AG04449 (cell line): ENCODE measurements around the gene LRRC59.

ENCODE experiments used
- CTCF ChIA-PET: fragments of 350-600 bp; formaldehyde crosslinking; extraction: SDS; loops from one replicate; lab custom pipeline; 2021; ENCODE audit warnings: antibody characterized with exemption; lab: Yijun Ruan, JAX
- POLR2A ChIA-PET: fragments of 400-600, 350-600 bp; formaldehyde crosslinking; extraction: SDS; loops from one replicate; lab custom pipeline; 2020; ENCODE audit warnings: antibody characterized with exemption, inconsistent platforms; lab: Yijun Ruan, JAX
- DNase-seq: peaks from one replicate; pipeline ENCODE4 v3.0.0-alpha.2; 2010; ENCODE audit warnings: low read depth, low spot score
- H3K4me3 ChIP-seq: 2 replicates; pipeline ENCODE4 v1.5.1; 2011; ENCODE audit warnings: low read depth, mild to moderate bottlenecking, control low read depth, low read length
- TF ChIP-seq, protein P1 (sequence below): IDR thresholded peaks from one replicate; pipeline ENCODE4 v1.5.1; 2011; ENCODE audit warnings: mild to moderate bottlenecking, moderate library complexity, low read length, control low read depth, inconsistent platforms; ENCODE audit not compliant: insufficient read depth; ENCODE audit errors: missing control alignments

The LRRC59 gene

DNA sequence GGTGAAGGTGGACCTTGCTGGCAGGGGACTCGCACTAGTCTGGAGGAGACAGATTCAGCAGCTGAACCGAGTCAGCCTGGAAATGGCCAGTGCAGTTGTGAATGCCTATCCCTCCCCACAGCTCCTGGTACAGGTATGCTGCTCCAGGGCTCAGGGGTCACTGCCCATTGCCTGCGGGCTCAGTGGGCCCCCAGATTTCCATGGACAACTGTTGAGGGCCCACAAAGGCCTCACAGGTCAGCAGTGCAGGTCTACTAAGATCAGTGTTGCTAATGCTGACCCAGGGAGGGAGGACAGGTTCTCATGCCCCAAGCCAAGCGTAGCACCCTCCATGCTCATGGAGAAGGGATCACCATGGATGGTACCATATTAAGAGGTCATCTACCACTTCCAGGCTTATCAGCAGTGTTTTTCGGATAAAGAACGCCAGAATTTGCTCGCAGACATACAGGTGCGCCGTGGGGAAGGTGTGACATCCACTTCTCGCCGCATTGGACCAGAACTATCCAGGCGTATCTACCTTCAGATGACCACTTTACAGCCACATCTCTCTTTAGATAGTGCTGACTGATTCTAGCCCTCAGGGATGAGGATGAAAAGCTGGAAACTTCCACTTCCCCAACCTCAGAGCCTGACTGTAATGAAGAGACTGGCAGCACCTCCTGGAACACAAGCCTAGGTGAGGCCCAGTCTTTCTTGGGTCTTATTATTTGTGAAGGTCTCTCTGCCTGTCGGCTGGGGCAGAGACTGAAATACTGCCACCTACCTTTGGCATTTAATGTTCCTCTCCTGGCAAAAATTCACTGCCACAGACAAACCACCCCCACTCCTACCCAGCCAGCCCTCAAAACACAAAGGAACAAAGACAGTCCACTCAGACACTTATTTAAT, 16.7 kb downstream of the LRRC59 start:
- ChIA-PET CTCF (interaction anchor here (0.8 to 12.6 kb wide), 4 partner anchors 10 to 19 kb away, joined by 3 to 139 read pairs (median 5); partner anchors contain the start of gene LRRC59), POLR2A (interaction anchor here (1.2 to 1.7 kb wide), 2 partner anchors 11 to 16 kb away, joined by 7 to 9 read pairs; partner anchors contain the start of gene LRRC59)
- TF ChIP-seq, protein P1, sequence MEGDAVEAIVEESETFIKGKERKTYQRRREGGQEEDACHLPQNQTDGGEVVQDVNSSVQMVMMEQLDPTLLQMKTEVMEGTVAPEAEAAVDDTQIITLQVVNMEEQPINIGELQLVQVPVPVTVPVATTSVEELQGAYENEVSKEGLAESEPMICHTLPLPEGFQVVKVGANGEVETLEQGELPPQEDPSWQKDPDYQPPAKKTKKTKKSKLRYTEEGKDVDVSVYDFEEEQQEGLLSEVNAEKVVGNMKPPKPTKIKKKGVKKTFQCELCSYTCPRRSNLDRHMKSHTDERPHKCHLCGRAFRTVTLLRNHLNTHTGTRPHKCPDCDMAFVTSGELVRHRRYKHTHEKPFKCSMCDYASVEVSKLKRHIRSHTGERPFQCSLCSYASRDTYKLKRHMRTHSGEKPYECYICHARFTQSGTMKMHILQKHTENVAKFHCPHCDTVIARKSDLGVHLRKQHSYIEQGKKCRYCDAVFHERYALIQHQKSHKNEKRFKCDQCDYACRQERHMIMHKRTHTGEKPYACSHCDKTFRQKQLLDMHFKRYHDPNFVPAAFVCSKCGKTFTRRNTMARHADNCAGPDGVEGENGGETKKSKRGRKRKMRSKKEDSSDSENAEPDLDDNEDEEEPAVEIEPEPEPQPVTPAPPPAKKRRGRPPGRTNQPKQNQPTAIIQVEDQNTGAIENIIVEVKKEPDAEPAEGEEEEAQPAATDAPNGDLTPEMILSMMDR, result no peak
- H3K4me3 ChIP-seq, result no peak overlapping the region
- no peak for DNase-seq

DNA sequence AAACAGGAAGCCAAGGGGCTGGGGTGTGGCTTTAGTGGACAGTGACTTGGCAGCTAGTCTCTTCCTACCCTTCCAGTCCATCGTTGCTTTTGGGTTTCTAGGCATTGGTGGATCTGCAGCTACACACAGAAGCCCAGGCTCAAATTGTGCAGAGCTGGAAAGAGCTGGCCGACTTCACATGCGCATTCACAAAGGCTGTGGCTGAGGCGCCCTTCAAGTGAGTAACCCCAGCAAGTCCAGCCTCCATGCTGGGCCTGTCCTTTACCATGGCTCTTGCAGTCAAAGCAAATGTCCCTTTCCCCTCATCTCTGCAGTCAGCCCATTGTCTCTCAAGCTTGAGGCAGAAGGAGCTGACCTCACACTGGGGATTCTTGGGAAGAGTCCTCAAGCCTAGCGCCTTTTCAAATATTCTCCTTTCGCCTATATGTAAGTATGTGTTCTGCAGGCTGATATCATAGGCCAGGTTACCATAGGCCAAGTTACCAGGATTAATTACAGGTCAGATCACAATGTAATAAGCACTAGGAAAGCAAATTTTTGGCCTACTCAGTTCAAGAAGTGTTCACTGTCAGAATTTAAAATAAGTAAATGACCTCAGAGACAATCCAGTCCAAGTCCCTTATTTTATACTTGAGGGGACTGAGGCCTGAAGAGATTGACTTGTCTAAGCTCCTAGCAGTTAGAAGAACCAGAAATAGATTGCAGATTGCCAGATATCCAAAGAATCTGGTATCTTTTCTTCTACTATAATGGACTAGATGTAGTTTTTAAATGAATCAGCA, 17.8 kb downstream of the LRRC59 start:
- CTCF ChIA-PET, result interaction anchor here (0.8 to 12.6 kb wide), 3 partner anchors 17 to 18 kb away, joined by 3 to 139 read pairs (median 4); partner anchors contain the start of gene LRRC59
- POLR2A ChIA-PET, result interaction anchor here (0.6 to 1.2 kb wide), 2 partner anchors 9 to 12 kb away, joined by 5 to 7 read pairs; no protein-coding TSS in a partner anchor
- TF ChIP-seq, protein P1, result no peak
- H3K4me3 ChIP-seq, result no peak overlapping the region
- DNase-seq, result no peak

DNA sequence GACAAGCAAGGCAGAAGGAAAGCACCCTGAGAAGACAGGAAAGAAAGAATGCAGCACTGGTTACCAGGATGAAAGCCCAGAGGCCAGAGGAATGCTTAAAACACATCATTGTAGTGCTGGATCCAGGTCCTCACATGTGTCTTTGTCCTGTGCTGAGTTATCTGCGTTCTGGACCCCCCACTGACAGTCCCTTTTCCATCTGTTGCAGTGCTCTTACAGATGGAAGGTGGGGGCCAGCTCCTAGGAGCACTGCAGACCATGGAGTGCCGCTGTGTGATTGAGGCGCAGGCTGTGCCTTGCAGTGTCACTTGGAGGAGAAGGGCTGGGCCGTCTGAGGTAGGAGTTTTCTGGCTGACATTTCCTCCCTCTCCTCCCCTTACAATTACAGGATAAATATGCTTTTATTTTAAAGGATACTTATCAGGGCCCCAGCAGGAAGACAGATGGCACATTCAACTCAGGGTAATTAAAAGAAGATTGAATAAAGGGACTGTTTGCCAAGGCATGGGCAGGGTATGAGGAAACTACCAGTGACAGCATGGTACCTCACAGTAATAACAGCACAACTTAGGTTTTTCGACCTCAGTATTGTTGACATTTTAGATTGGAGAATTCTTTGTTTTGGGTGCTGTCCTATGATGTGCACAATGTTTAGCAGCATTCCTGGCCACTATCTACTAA, 21.3 kb downstream of the LRRC59 start:
- DNase-seq, result no peak
- ChIA-PET CTCF (interaction anchor here (1.1 to 6.2 kb wide), 3 partner anchors 14 to 22 kb away, joined by 4 to 52 read pairs (median 8); partner anchors contain the start of gene LRRC59), POLR2A (no interaction called here)
- TF ChIP-seq, protein P1, result no peak
- no peak overlapping the region for H3K4me3 ChIP-seq

DNA sequence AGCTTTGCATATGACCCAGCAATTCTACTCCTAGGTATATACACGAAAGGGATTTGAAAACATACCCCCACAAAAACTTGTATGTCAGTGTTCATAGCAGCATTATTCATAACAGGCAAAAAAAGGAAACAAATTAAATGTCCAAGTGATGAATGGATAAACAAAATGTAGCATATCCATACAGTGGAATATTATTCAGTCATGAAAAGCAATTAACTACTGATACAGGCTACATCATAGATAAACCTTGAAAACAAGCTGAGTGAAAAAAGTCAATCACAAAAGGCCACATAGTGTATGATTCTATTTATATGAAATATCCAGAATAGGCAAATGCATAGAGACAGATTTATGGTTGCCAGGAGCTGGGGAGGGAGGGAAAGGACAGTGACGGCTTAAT, 23.6 kb downstream of the LRRC59 start:
- CTCF ChIA-PET, result interaction anchor here (1.2 to 6.9 kb wide), 5 partner anchors 9 to 25 kb away, joined by 3 to 60 read pairs (median 6); partner anchors contain the start of gene LRRC59
- no peak for DNase-seq
- peak overlapping the region; percentile 100 for H3K4me3 ChIP-seq
- POLR2A ChIA-PET, result no interaction called here
- TF ChIP-seq, protein P1, result no peak

DNA sequence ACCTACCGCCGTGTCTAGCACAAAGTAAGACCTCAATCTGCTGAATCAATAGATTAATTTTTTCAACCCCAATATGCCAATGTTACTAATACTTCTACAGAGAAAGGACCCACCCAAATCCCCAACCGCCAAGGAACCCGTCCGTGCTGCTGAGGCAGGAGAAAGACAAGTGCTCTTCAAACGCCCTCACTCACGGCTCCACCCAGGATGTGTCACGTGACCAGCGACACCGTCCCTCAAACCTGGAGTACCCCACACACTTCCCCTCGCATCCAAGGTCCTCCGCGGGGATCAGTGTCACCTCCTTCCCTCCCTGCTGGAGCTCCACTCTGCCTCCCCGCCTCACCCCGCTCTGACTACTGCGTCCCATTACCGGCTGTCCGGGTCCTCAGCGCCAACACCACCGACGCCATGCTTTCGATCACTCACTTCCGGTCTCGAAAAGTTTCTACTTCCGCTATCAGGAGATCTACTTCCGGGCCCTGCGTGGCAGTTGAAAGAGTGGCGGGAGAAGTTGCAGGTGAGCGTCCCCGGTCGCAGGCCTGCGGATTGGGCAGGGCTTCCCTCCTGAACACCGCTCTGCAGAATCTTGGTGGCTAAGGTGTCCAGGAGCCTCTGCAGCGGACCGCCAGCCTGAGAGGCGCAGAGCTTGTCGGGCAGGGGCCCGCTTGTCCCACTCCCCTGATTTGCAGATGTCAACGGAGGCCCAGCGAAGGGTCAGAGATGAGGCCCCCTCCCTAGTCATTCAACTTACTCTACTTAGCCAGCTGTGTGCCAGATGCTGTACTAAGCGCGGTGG, 24.4 kb downstream of the LRRC59 start, which contains the start of the genes EME1 and MRPL27:
Gene EME1 (plus strand): TSS at position 472 of the 799 bp plus-strand sequence. CDS start 1,980 bp downstream, outside the sequence.
Gene MRPL27 (minus strand): TSS at position 427 of the 799 bp plus-strand sequence. CDS start 14 bp downstream, at position 413.
- ChIA-PET POLR2A (no interaction called here), CTCF (interaction anchor here (0.9 to 6.9 kb wide), 6 partner anchors 8 to 25 kb away, joined by 3 to 60 read pairs (median 4); partner anchors contain the start of gene LRRC59)
- DNase-seq, result no peak
- H3K4me3 ChIP-seq, result peak within 1 kb of the TSS; percentile 100
- TF ChIP-seq, protein P1, result no peak
